Raji (cell line): ENCODE data around the gene CEL.

Source experiments
- POLR2A ChIP-seq: IDR thresholded peaks from 2 replicates; pipeline ENCODE4 v1.6.1; 2011; ENCODE audit warnings: low read depth, low read length, control low read depth; ENCODE audit not compliant: insufficient read depth

Gene CEL

GRCh38 chr9:133056533-133056932, 5.2 kb upstream of the CEL start:
- no peak for TF ChIP-seq POLR2A

- TF ChIP-seq POLR2A: no peak
Measured at GRCh38 chr9:133057006-133057405, 4.8 kb upstream of the CEL start.

GRCh38 chr9:133057553-133057952, 4.2 kb upstream of the CEL start:
- TF ChIP-seq POLR2A: no peak

- no peak for TF ChIP-seq POLR2A
Measured at GRCh38 chr9:133058071-133058470, 3.7 kb upstream of the CEL start.

GRCh38 chr9:133058550-133059320, 3.0 kb upstream of the CEL start:
- TF ChIP-seq POLR2A: no peak

- no peak for TF ChIP-seq POLR2A
Measured at GRCh38 chr9:133059623-133060022, 2.2 kb upstream of the CEL start.

- TF ChIP-seq POLR2A: no peak
Measured at GRCh38 chr9:133060417-133060841, 1.4 kb upstream of the CEL start.

GRCh38 chr9:133063159-133063499, 1.3 kb downstream of the CEL start:
- TF ChIP-seq POLR2A: no peak

- TF ChIP-seq POLR2A: no peak
Measured at GRCh38 chr9:133063500-133064231, 1.9 kb downstream of the CEL start.

- TF ChIP-seq POLR2A: no peak
Measured at GRCh38 chr9:133064241-133065069, 2.7 kb downstream of the CEL start.

- TF ChIP-seq POLR2A: no peak
Measured at GRCh38 chr9:133065070-133065388, 3.2 kb downstream of the CEL start.

- no peak for TF ChIP-seq POLR2A
Measured at GRCh38 chr9:133066181-133066983, 4.6 kb downstream of the CEL start.

- no peak for TF ChIP-seq POLR2A
Measured at GRCh38 chr9:133067006-133067405, 5.2 kb downstream of the CEL start.

GRCh38 chr9:133067813-133068212, 6.0 kb downstream of the CEL start:
- TF ChIP-seq POLR2A: no peak
